Ascending aorta (tissue), 2 donors: Measurements from ENCODE around the gene PARVB. TPM values are rescaled to one million over a fixed set of nuclear protein-coding genes. Genes with fewer than 3 reads are reported as not detected.

Experiments used
- DNase-seq, 2 donors: peaks; one replicate each; pipeline ENCODE4 v3.0.0-alpha.2; 2019; ENCODE audit warnings: low spot score in 2 of 2
- H3K27ac ChIP-seq, 2 donors: fragments of 200-600 bp; sonication (generic); one replicate each; pipeline ENCODE4 v1.5.1; 2016 to 2017; ENCODE audit warnings: mild to moderate bottlenecking in 1 of 2
- H3K27me3 ChIP-seq: fragments of 200-600 bp; sonication (generic); one replicate; pipeline ENCODE4 v1.5.1; 2017
- H3K36me3 ChIP-seq, 2 donors: fragments of 200-600 bp; sonication (generic); one replicate each; pipeline ENCODE4 v1.5.1; 2016
- H3K4me1 ChIP-seq, 2 donors: fragments of 200-600 bp; sonication (generic); one replicate each; pipeline ENCODE4 v1.5.1; 2016 to 2017; ENCODE audit warnings: mild to moderate bottlenecking in 1 of 2
- H3K4me3 ChIP-seq, 2 donors: fragments of 200-600 bp; sonication (generic); one replicate each; pipeline ENCODE4 v1.5.1; 2016 to 2017; ENCODE audit warnings: mild to moderate bottlenecking in 1 of 2
- H3K9me3 ChIP-seq, 2 donors: fragments of 200-600 bp; sonication (generic); one replicate each; pipeline ENCODE4 v1.5.1; 2016
- CTCF ChIP-seq, 3 experiments: fragments of 200-600 bp in 2 of 3; fragments of 450-650 bp in 1 of 3; sonication (generic) in 2 of 3; IDR thresholded peaks; one replicate each; pipeline ENCODE4 v1.5.1; 2016 to 2019; ENCODE audit warnings: antibody characterized with exemption in 3 of 3, mild to moderate bottlenecking in 1 of 3, moderate library complexity in 1 of 3
- intact Hi-C: fragments of 100-400 bp; cut with DNase I; formaldehyde crosslinking; loops from one replicate; pipeline ENCODE4 v1.15.1; 2023
- total RNA-seq: library from RNA; depleted of rRNA; stranded (reverse); fragments of >200 nt; gene quantifications from one replicate; pipeline ENCODE4 v1.1.0, GENCODE V29; 2016

Gene PARVB
- total RNA-seq, 1 donor from 2014 or later, result 33.8 TPM

GRCh38 chr22:44143105-44143474 lies 119.0 kb downstream of the PARVB start:
- intact Hi-C loops, result no loop called here

DNA sequence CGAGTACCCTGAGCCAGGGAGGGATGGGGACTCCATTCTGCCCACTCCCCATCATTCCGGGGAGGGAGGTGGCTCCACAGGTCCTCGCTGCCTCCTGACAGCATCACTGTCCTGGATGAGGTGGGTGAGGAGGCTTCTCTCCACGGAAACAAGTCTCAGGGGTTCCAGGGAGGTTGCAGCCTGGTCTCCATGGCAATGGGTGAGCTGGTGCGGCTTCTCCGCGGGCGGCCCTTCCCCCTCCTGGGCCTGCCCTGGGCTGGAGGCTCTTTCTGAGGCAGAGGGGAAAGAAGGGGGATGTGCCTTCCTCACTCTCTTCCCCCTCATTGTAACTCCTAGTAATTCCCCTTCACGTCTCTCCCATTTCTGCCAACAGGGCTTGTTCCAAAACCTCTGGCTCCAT lies 119.5 kb downstream of the PARVB start:
- no peaks in the 10 kb centered on the region for H3K9me3 ChIP-seq
- peaks cover 0 to 2% of the 10 kb centered on the region in 2 donors for H3K4me1 ChIP-seq
- no peak for DNase-seq
- no peaks in the 10 kb centered on the region for H3K27me3 ChIP-seq
- H3K36me3 ChIP-seq, result no peaks in the 10 kb centered on the region
- no peak overlapping the region for H3K27ac ChIP-seq
- intact Hi-C loops, result no loop called here
- no peak overlapping the region for H3K4me3 ChIP-seq
- no peak for TF ChIP-seq CTCF (IDR thresholded peaks at IDR 0.05)

More at GRCh38 chr22:44143105-44143474, 119.0 kb downstream of the PARVB start:
- peaks cover 0 to 2% of the 10 kb centered on the region in 2 donors for H3K4me1 ChIP-seq
- H3K9me3 ChIP-seq, result no peaks in the 10 kb centered on the region
- H3K36me3 ChIP-seq, result peaks cover 0 to under 1% of the 10 kb centered on the region in 2 donors
- TF ChIP-seq CTCF (IDR thresholded peaks at IDR 0.05), result no peak
- H3K27me3 ChIP-seq, result no peaks in the 10 kb centered on the region
- DNase-seq, result no peak
- no peak overlapping the region for H3K27ac ChIP-seq
- no peak overlapping the region for H3K4me3 ChIP-seq

DNA sequence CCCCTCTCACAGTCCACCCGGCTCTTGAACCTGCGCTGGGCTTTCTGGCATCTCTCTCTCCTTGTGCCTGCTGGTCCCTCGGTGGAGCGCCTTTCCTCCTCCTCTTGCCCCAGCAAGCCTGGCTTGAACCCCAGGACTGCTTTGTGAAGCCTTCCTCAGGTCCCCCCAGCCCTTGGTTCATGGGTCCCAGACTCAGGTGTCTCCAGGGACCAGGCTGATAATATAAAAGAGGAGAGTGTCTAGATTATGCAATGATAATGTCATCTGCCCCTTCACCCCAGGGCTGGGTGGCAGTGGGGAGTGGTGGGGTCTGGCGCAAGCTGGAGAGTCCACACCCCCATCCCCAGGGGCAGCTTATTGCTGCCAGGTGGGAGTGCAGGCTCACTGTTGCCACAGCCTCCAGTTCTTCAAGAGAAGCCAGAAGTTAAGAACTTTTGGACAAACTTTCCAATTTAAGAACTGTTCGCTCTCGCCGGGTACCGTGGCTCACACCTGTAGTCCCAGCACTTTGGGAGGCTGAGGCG lies 120.0 kb downstream of the PARVB start:
- DNase-seq, result no peak
- Histone ChIP-seq H3K27ac (no peak overlapping the region), H3K9me3 (no peaks in the 10 kb centered on the region), H3K36me3 (no peaks in the 10 kb centered on the region), H3K27me3 (no peaks in the 10 kb centered on the region), H3K4me3 (no peak overlapping the region), H3K4me1 (peaks cover 0 to 2% of the 10 kb centered on the region in 2 donors)
- TF ChIP-seq CTCF (IDR thresholded peaks at IDR 0.05), result no peak
- intact Hi-C loops, result no loop called here

DNA sequence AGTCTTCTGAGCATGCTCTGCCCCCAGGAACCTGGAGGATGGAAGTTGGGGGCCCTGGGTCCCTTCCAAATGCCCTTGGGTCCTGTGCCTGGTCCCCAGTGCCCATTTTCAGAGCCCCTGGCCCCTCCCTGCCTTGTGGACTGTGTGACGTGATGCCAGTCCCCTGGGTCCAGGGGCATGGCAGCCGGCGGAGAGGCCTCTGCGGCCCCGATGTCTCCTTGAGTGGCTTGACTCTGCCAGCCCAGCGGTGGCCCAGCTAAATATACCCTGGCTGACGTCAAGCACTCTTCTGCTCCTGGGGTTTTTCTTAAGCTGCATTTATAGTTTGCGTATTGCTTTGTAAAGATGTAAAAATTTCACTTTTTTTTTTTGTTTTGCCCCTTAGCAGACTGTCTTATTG lies 121.4 kb downstream of the PARVB start:
- H3K36me3 ChIP-seq, result no peaks in the 10 kb centered on the region
- TF ChIP-seq CTCF (IDR thresholded peaks at IDR 0.05), result no peak
- no peaks in the 10 kb centered on the region for H3K27me3 ChIP-seq
- peaks cover 0 to 2% of the 10 kb centered on the region in 2 donors for H3K4me1 ChIP-seq
- H3K9me3 ChIP-seq, result no peaks in the 10 kb centered on the region
- no peak for DNase-seq
- H3K27ac ChIP-seq, result no peak overlapping the region
- H3K4me3 ChIP-seq, result no peak overlapping the region
- intact Hi-C loops, result no loop called here

DNA sequence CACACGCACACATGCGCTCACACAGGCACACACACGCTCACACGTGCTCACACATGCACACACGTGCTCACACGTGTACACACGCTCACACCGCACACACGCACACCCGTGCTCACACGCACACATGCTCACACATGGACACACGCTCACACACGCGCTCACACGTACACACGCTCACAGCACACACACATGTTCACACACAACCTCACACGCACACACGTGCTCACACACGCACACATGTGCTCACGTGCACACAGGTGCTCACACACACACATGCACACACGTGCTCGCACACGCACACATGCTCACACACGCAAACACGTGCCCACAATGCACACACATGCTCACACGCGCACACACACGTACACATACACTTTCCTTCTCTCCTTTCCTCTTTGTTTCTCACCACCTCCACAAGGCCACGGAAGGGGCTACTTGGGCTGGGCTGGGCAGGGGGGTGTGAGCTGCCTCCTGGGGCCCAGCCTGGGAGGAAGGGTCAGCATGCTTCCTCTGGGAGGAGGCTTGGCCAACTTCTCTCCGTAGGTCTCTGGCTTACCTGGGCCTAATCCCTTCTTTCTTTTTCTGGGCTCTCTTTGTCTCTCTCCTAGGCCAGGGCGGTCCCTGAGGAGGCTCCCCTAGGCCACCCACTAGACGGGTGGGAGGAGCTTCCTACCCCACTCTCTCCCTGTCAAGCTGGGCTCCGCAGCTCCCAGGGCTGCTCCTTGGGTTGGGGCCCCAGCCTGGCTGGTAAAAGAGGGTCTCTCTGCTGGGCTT lies 122.2 kb downstream of the PARVB start:
- Histone ChIP-seq H3K36me3 (no peaks in the 10 kb centered on the region), H3K4me1 (peaks cover 0 to 2% of the 10 kb centered on the region in 2 donors), H3K9me3 (no peaks in the 10 kb centered on the region), H3K27me3 (no peaks in the 10 kb centered on the region), H3K27ac (no peak overlapping the region), H3K4me3 (no peak overlapping the region)
- no peak for TF ChIP-seq CTCF (IDR thresholded peaks at IDR 0.05)
- no peak for DNase-seq
- intact Hi-C loops, result no loop called here
